T47D (cell line): ENCODE results near the gene COL23A1.

Experiments
- DNase-seq, 2 experiments: peaks; one replicate each; pipeline versions ENCODE4 v3.0.0 to v3.0.0-alpha.2; 2011 to 2012; ENCODE audit warnings: low read depth in 1 of 2, low spot score in 1 of 2
- JUND ChIP-seq: IDR thresholded peaks from 2 replicates; pipeline ENCODE4 v1.6.1; 2012; ENCODE audit warnings: low read depth
- in situ Hi-C: cut with HindIII; loops from 2 replicates; pipeline ENCODE4 v1.10.0; 2016; ENCODE audit warnings: low sequenced_read_pairs, low pct_unique_long_range_greater_than_20kb

COL23A1 gene

DNA sequence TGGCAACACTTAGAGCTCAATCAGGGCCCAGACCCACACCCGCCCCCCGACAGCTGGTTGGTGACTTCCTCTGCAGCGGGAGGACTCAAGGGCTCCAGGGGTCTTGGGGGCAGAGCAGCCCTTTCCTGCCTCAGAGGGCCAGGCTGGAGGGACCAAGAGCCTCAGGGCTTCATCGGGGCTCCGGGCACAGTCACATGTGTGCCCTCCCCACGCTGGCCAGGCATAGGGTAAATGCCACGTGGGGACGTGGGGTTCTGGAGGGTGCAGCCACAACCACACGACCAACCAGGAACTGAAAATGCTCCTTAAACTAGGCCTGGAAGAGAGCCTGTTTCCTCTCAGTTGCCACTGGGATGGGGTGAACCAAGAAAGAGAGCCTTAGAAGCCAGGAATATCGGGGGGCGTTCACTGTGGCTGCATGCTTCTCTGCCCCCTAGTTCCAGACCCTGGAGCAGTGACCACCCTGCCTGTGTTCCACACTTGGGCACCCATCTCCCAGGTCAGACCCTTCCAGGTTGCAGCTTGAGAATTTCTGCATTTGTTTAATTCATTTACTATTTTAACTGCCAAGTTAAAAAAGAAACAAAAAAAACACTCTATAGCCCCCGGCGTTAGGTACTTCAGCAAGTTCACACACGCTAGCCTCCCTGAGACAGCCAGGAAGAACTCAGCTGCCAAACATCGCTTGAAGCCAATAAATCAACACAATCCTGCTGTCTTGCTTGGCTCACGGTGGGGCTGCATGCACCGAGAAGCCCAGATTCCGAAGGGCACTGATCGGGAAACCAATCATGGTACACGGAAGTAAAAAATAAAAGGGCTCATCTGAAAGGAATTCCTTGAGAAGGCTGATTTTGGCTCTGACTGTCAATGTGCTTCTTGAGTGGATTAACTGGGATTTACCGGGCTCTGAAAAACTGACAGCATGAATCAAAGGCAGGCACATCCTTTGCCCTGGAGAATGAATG lies 301.5 kb downstream of the COL23A1 start:
- peak; percentile 39 to 82 for DNase-seq
- in situ Hi-C loops, result no loop called here
- TF ChIP-seq JUND, result no peak

GRCh38 chr5:178287791-178288105 lies 302.4 kb downstream of the COL23A1 start:
- in situ Hi-C loops, result no loop called here
- TF ChIP-seq JUND, result no peak
- no peak for DNase-seq

GRCh38 chr5:178287091-178287790 lies 303.0 kb downstream of the COL23A1 start:
- TF ChIP-seq JUND, result no peak
- DNase-seq, result no peak
- in situ Hi-C loops, result no loop called here

DNA sequence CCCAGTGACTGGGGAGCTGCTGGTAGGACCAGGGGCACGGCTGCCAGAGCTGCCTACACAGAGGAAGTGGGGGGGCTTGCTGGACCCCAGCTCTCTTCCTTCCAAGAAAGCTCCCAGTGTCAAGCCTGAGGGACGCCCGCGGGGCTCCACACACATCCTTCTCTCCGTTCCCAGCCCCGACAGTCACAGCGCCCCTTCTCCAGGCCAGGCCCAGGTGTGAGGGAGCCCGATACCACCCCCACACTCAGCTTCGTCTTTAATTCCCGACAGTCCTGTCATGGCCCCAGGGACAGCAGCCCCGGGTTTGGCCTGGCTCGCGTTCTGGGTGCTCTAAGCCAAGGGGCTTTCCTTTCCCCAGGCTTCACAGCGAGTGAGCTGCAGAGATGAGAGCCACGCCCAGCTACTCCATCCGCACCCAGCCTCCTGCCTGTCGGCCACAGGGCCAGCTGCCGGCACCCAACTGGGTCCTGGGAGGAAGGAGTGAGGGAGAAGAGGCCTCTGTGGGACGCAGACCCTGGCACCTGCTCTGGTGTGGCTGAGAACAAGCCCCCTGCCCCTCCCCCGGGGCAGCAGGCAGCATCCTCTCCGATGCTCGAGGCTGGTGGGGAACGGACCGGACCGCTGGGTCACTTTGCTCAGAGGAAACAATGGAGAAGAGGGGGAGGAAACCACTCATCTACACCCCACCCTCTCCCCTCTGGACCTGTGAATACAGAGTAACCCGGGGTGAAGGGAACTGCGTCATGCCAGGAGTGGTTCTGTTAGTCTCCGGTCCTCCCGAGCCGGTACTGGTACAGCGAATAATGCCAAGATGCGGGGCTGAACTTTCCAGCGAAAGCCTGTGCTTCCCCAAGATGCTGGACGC lies 303.7 kb downstream of the COL23A1 start:
- no peak for TF ChIP-seq JUND
- in situ Hi-C loops, result no loop called here

GRCh38 chr5:178285399-178286225 lies 304.6 kb downstream of the COL23A1 start:
- in situ Hi-C loops, result no loop called here
- no peak for TF ChIP-seq JUND
- no peak for DNase-seq

More for the DNA sequence above, 303.7 kb downstream of the COL23A1 start:
- no peak for DNase-seq

DNA sequence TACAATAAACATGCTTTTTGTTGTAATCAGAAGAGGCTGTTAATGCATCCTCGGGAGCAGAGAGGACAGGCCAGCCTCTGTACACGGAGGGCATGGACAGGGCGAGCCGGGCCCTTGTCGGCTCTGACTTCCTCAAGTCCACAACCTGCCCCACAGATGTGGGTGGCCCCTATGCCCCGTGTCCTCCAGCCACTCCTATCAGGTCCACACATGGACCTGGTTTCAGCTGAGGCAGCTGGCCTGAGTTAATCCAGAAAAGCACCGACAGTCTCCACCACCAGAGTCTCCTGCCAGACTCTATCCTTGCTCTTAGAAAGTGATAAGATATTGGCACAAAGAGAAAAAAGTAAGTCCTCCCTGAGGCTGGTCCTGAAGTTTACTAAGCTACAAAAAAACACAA lies 305.2 kb downstream of the COL23A1 start:
- no peak for TF ChIP-seq JUND
- in situ Hi-C loops, result no loop called here
- DNase-seq, result no peak

DNA sequence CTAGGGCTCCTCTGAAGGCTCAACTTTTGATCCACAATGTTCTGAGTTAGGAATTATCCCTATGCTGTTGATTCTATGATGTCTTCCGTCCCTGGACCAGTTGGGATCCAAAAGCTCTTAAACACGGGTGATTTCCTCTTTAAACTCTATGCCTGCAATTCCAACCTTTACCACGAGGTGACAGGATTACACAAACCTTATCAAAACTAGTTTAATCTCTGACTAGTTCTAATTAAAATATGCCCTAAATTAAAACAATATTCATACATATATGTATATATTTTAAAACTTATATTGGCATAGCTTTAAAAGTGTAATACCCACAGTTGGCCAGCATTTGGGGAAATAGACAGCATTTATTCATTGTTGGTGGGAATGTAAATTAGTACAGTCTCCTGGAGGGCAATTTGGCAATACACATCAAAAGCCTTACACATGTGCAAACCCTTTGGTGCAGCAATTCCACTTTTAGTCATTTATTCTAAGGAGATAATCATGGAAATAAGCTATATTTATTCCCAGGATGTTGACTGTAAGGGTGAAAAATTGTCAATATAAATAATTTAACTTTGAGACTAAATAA lies 306.0 kb downstream of the COL23A1 start:
- DNase-seq, result no peak
- TF ChIP-seq JUND, result no peak
- in situ Hi-C loops, result no loop called here

GRCh38 chr5:178283520-178283919 lies 306.7 kb downstream of the COL23A1 start:
- TF ChIP-seq JUND, result no peak
- no peak for DNase-seq
- in situ Hi-C loops, result no loop called here

DNA sequence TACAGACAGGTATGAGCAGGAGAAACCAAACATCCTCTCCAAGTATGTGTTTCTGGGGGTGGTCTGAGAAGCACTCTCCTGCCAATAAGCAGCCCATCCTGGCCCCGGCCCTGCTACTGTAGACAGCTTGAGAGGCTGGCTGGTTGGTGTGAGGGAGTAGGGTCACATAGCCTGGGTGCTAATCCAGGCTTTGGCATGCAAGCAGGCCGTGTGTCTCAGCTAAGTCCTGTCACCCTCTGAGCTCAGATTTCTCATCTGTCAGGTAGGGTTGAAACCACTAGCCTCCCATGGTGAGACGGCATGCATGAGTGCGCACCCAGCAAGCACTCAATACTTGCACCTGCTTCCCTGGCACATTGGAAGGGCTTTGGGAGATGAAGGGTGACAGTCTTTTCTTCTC lies 307.8 kb downstream of the COL23A1 start:
- TF ChIP-seq JUND, result no peak
- in situ Hi-C loops, result no loop called here
- DNase-seq, result no peak

- in situ Hi-C loops, result no loop called here
- no peak for TF ChIP-seq JUND
- DNase-seq, result no peak
These were observed 308.9 kb downstream of the COL23A1 start for GRCh38 chr5:178281331-178281730.

- in situ Hi-C loops, result no loop called here
- TF ChIP-seq JUND, result no peak
- DNase-seq, result no peak
These were observed 309.6 kb downstream of the COL23A1 start for GRCh38 chr5:178280631-178281030.
